Measurements from ENCODE around the gene EOMES.

EOMES gene

DNA sequence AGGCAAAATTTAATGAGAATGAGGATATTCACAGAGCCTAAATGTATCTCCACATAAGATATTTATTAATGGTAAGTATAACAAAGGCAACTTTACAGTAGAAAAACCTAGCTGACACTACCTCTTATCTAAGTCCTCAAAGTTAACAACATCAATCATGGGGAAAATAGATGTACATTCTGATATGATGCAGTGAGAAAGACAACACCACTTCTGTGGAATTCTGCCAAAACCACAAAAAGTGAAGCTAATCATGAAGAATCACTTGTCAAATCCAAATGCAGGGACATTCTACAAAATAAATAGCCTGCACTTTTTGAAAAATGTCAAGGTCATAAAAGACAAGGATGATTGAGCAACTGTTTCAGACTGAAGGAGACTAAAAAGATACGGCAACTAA is 27.5 kb upstream of the EOMES start:
- DNase-seq (ENCODE audit: extremely low read depth, insufficient read length): no peak
- TF ChIP-seq, protein P1, sequence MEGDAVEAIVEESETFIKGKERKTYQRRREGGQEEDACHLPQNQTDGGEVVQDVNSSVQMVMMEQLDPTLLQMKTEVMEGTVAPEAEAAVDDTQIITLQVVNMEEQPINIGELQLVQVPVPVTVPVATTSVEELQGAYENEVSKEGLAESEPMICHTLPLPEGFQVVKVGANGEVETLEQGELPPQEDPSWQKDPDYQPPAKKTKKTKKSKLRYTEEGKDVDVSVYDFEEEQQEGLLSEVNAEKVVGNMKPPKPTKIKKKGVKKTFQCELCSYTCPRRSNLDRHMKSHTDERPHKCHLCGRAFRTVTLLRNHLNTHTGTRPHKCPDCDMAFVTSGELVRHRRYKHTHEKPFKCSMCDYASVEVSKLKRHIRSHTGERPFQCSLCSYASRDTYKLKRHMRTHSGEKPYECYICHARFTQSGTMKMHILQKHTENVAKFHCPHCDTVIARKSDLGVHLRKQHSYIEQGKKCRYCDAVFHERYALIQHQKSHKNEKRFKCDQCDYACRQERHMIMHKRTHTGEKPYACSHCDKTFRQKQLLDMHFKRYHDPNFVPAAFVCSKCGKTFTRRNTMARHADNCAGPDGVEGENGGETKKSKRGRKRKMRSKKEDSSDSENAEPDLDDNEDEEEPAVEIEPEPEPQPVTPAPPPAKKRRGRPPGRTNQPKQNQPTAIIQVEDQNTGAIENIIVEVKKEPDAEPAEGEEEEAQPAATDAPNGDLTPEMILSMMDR (IDR thresholded peaks at IDR 0.05; ENCODE audit: insufficient read depth, low read length, poor library complexity, severe bottlenecking): no peak
- H3K36me3 ChIP-seq (ENCODE audit: control insufficient read depth, insufficient read depth, low read length): no peaks in the 10 kb centered on the region
- H3K27me3 ChIP-seq (replicated peaks; ENCODE audit: control insufficient read depth, insufficient read depth, low read length): no peaks in the 10 kb centered on the region
- H3K4me3 ChIP-seq (replicated peaks; ENCODE audit: low read depth, low read length): no peak overlapping the region

DNA sequence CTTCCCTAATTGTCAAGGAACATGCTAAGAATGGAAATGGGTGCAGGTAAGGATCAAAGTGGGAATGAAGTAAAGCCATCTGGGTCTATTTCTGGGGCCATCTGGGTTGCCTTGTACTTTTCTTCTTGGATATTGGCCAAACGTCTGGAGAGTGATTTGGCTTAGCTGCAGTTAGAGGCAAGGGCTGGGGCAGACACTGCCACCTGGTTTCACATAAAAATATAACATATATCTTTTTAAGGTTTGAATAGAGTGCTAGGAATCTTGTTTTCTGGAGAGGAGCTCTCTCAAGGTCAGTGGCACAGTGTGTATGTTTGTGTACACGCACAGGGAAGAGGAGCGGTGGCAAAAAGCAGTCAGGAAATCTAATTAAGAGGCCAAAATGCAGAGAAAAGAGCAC is 24.7 kb upstream of the EOMES start:
- TF ChIP-seq, protein P1 (IDR thresholded peaks at IDR 0.05; ENCODE audit: insufficient read depth, low read length, poor library complexity, severe bottlenecking): no peak
- no peak for DNase-seq (ENCODE audit: extremely low read depth, insufficient read length)
- Histone ChIP-seq H3K4me3 (replicated peaks; ENCODE audit: low read depth, low read length) (no peak overlapping the region), H3K27me3 (replicated peaks; ENCODE audit: control insufficient read depth, insufficient read depth, low read length) (no peaks in the 10 kb centered on the region), H3K36me3 (ENCODE audit: control insufficient read depth, insufficient read depth, low read length) (no peaks in the 10 kb centered on the region)

DNA sequence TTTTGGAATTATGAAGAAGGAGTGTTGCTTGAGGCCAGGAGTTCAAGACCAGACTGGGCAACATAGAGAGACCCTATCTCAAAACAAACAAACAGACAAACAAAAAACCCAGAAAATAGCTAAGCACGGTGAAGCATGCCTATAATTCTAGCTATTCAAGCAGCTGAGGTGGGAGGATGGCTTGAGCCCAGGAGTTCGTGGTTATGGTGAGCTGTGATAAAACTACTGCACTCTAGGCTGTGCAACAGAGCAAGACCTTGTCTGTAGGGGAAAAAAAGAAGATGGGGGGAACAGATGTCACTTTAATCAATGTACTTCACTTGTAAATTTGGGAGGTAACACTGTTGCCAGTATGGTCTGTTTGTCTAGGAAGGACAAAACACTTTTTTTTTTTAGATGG is 18.7 kb upstream of the EOMES start:
- DNase-seq (ENCODE audit: extremely low read depth, insufficient read length): no peak
- Histone ChIP-seq H3K27me3 (replicated peaks; ENCODE audit: control insufficient read depth, insufficient read depth, low read length) (no peaks in the 10 kb centered on the region), H3K4me3 (replicated peaks; ENCODE audit: low read depth, low read length) (no peak overlapping the region), H3K36me3 (ENCODE audit: control insufficient read depth, insufficient read depth, low read length) (no peaks in the 10 kb centered on the region)
- TF ChIP-seq, protein P1 (IDR thresholded peaks at IDR 0.05; ENCODE audit: insufficient read depth, low read length, poor library complexity, severe bottlenecking): no peak

DNA sequence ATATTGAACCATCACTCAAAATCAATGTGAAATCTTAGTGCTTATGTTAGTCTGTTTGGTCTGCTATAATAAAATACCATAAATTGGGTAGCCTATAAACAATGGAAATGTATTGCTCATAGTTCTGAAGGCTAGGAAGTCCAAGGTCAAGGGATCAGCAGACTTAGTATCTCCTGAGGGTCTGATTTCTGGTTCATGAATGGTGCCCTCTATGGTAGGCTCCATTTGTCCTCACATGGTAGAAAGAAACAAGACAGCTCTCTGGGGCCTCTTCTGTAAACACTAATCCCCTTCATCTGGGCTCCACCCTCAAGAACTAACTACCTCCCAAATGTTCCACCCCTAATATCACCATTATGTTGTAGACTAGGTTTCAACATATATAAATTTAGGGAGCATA is 15.0 kb upstream of the EOMES start:
- no peaks in the 10 kb centered on the region for H3K36me3 ChIP-seq (ENCODE audit: control insufficient read depth, insufficient read depth, low read length)
- H3K27me3 ChIP-seq (replicated peaks; ENCODE audit: control insufficient read depth, insufficient read depth, low read length): no peaks in the 10 kb centered on the region

DNA sequence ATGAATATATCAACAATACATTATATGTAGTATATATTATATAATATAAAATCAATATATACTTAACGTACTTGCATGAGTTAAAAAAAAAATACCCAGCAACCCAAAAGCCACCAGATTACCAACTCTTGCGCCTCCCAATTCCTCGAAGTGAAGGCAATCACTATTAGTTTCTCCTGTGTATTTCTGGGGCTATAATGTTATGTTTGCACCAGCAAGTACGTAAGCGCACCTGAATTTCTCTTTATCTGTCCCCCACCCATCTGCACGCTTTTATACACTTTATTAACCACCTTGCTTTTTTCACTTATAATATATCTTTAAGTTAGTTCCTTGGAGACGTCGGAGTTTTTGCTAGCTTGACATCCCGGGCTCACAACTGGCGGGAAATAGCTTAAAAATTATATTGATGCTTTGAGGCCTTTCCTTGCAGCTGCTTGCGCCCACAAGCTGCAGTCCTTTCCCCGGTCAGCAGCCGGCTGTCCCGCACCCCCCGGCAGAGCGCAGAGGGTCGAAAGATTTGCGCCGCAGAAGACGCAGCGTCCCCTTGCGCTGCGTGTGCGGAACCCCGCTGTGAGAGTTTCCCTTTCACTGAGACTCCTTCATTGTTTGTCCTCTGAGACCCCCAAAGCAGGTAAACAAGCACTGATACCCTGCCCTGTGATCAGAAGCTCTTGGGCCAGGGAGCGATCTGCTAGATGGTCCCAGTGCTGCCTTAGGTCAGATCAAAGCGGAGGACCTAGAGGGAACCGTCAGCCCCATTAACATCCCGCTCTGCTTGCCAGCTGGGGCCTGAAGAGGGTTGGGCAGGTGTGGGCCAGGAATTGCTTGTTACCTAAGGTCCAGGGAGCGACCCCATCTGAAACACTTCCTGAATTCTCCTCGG is 8.9 kb upstream of the EOMES start:
- TF ChIP-seq, protein P1 (IDR thresholded peaks at IDR 0.05; ENCODE audit: insufficient read depth, low read length, poor library complexity, severe bottlenecking): no peak
- DNase-seq (ENCODE audit: extremely low read depth, insufficient read length): no peak

More for the DNA sequence above, 15.0 kb upstream of the EOMES start:
- no peak overlapping the region for H3K4me3 ChIP-seq (replicated peaks; ENCODE audit: low read depth, low read length)
- no peak for DNase-seq (ENCODE audit: extremely low read depth, insufficient read length)
- TF ChIP-seq, protein P1 (IDR thresholded peaks at IDR 0.05; ENCODE audit: insufficient read depth, low read length, poor library complexity, severe bottlenecking): no peak

More for the DNA sequence above, 8.9 kb upstream of the EOMES start:
- no peak overlapping the region for H3K4me3 ChIP-seq (replicated peaks; ENCODE audit: low read depth, low read length)
- H3K36me3 ChIP-seq (ENCODE audit: control insufficient read depth, insufficient read depth, low read length): no peaks in the 10 kb centered on the region
- no peaks in the 10 kb centered on the region; the same call in 1 of the 2 replicates for H3K27me3 ChIP-seq (replicated peaks; ENCODE audit: control insufficient read depth, insufficient read depth, low read length)
